DND-41 (cell line): ENCODE results near the gene KCNT2.

Experiments used
- ATAC-seq: fragments of 200-7000 bp; cut with Tn5 transposase; 3 replicates; pipeline ENCODE4 v1.9.1; 2021; ENCODE audit warnings: low read depth; ENCODE audit not compliant: insufficient read depth
- DNase-seq: peaks from one replicate; pipeline ENCODE4 v3.0.0-alpha.2; 2020
- H2AFZ ChIP-seq: 2 replicates; pipeline ENCODE4 v1.6.0; 2012; ENCODE audit warnings: low read depth, low read length
- H3K27ac ChIP-seq: 2 replicates; pipeline ENCODE4 v1.5.1; 2012; ENCODE audit warnings: low read length, inconsistent platforms
- H3K27me3 ChIP-seq: fragments of 200-600 bp; sonication (generic); 2 replicates; pipeline ENCODE4 v1.6.0; 2012; ENCODE audit warnings: low read length, mild to moderate bottlenecking, inconsistent platforms; ENCODE audit not compliant: insufficient read depth, poor library complexity
- H3K36me3 ChIP-seq: 2 replicates; pipeline ENCODE4 v1.5.1; 2012; ENCODE audit warnings: low read length, inconsistent platforms; ENCODE audit not compliant: insufficient read depth
- H3K4me1 ChIP-seq: 2 replicates; pipeline ENCODE4 v1.5.1; 2012; ENCODE audit warnings: mild to moderate bottlenecking, low read length; ENCODE audit not compliant: insufficient read depth
- H3K4me2 ChIP-seq: 2 replicates; pipeline ENCODE4 v1.6.0; 2012; ENCODE audit warnings: mild to moderate bottlenecking, moderate library complexity, low read length, inconsistent platforms; ENCODE audit not compliant: insufficient read depth
- H3K4me3 ChIP-seq, 2 experiments: fragments of 200-600 bp in 1 of 2; shearing (Covaris generic) in 1 of 2; 2 replicates each; pipeline ENCODE4 v1.5.1; 2012 to 2016; ENCODE audit warnings: inconsistent platforms in 2 of 2, low read length in 2 of 2, mild to moderate bottlenecking in 2 of 2, low read depth in 1 of 2, moderate library complexity in 1 of 2
- H3K79me2 ChIP-seq: 2 replicates; pipeline ENCODE4 v1.6.0; 2012; ENCODE audit warnings: low read length, inconsistent platforms; ENCODE audit not compliant: insufficient read depth
- H3K9ac ChIP-seq: 2 replicates; pipeline ENCODE4 v1.6.0; 2012; ENCODE audit warnings: low read depth, mild to moderate bottlenecking, inconsistent platforms, low read length, moderate library complexity
- H3K9me3 ChIP-seq: 2 replicates; pipeline ENCODE4 v1.5.1; 2012; ENCODE audit warnings: low read length, moderate library complexity, mild to moderate bottlenecking, inconsistent platforms; ENCODE audit not compliant: insufficient read depth, severe bottlenecking
- H4K20me1 ChIP-seq: 2 replicates; pipeline ENCODE4 v1.6.0; 2012; ENCODE audit warnings: low read length; ENCODE audit not compliant: insufficient read depth
- CTCF ChIP-seq: IDR thresholded peaks from 2 replicates; pipeline ENCODE4 v1.5.1; 2012; ENCODE audit warnings: borderline replicate concordance, low read length, moderate library complexity, mild to moderate bottlenecking; ENCODE audit not compliant: poor library complexity, severe bottlenecking; ENCODE audit errors: extremely low read depth
- EZH2 ChIP-seq: IDR thresholded peaks from 3 replicates; pipeline ENCODE4 v1.6.1; 2012; ENCODE audit warnings: borderline replicate concordance, low read depth, mild to moderate bottlenecking, moderate library complexity, low read length, inconsistent platforms; ENCODE audit not compliant: severe bottlenecking

The KCNT2 gene

GRCh38 chr1:196437671-196438070, 170.6 kb downstream of the KCNT2 start:
- DNase-seq (no peak), ATAC-seq (no peak)
- Histone ChIP-seq H3K9me3 (no peaks in the 10 kb centered on the region), H3K36me3 (no peaks in the 10 kb centered on the region), H3K4me2 (no peak overlapping the region), H2AFZ (no peak overlapping the region), H3K27ac (no peak overlapping the region), H3K27me3 (no peaks in the 10 kb centered on the region), H3K9ac (no peak overlapping the region), H3K79me2 (no peaks in the 10 kb centered on the region), H3K4me3 (no peak overlapping the region), H4K20me1 (no peaks in the 10 kb centered on the region), H3K4me1 (no peaks in the 10 kb centered on the region)
- TF ChIP-seq CTCF: no peak
- no peak for TF ChIP-seq EZH2

- no peak for DNase-seq
- no peaks in the 10 kb centered on the region for H4K20me1 ChIP-seq
- H3K36me3 ChIP-seq: no peaks in the 10 kb centered on the region
- TF ChIP-seq EZH2 (no peak), CTCF (no peak)
- H2AFZ ChIP-seq: no peak overlapping the region
- H3K4me2 ChIP-seq: no peak overlapping the region
- H3K4me3 ChIP-seq: no peak overlapping the region
- no peaks in the 10 kb centered on the region for H3K9me3 ChIP-seq
- no peaks in the 10 kb centered on the region for H3K4me1 ChIP-seq
- no peak overlapping the region for H3K27ac ChIP-seq
- H3K27me3 ChIP-seq: no peaks in the 10 kb centered on the region
- H3K9ac ChIP-seq: no peak overlapping the region
- H3K79me2 ChIP-seq: no peaks in the 10 kb centered on the region
- ATAC-seq: no peak
Observed at GRCh38 chr1:196433000-196433399, 175.2 kb downstream of the KCNT2 start.

- Histone ChIP-seq H3K36me3 (no peaks in the 10 kb centered on the region), H3K4me3 (no peak overlapping the region), H4K20me1 (no peaks in the 10 kb centered on the region), H3K79me2 (no peaks in the 10 kb centered on the region), H3K9ac (no peak overlapping the region), H2AFZ (no peak overlapping the region), H3K4me1 (no peaks in the 10 kb centered on the region), H3K9me3 (no peaks in the 10 kb centered on the region), H3K27me3 (no peaks in the 10 kb centered on the region), H3K4me2 (no peak overlapping the region), H3K27ac (no peak overlapping the region)
- no peak for DNase-seq
- ATAC-seq: no peak
- TF ChIP-seq CTCF: no peak
- TF ChIP-seq EZH2: no peak
Observed at GRCh38 chr1:196427976-196428734, 180.1 kb downstream of the KCNT2 start.
